ENCODE results near the gene MAN2B1. TPM values are rescaled to one million over a fixed set of nuclear protein-coding genes. Genes with fewer than 3 reads are reported as not detected.
A peak's percentile ranks its signal among the peaks of the same experiment; 100 is the strongest.

The MAN2B1 gene
- total RNA-seq, 1 donor from 2014 or later: 92.0 TPM

DNA sequence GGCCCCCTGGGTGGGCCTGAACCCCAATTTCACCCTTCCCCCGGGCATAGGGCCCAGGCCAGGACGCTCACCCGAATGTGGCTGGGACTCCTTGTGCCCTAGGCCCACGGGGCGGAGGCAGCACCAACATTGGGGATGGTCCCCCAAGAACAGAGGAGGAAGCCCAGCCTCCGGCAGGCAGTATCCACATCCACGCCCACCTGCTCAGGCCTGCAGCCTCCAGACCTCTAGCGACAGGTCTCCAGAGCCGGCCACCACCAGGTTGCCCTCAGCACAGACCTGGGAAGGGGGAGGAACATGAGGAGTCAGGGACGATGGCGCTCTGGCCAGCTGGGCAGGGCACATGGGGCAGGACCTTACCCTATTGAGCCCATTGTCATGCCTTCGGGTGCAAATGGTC lies 22.5 kb upstream of the MAN2B1 start:
- DNase-seq (ENCODE audit: low read depth): no peak

DNA sequence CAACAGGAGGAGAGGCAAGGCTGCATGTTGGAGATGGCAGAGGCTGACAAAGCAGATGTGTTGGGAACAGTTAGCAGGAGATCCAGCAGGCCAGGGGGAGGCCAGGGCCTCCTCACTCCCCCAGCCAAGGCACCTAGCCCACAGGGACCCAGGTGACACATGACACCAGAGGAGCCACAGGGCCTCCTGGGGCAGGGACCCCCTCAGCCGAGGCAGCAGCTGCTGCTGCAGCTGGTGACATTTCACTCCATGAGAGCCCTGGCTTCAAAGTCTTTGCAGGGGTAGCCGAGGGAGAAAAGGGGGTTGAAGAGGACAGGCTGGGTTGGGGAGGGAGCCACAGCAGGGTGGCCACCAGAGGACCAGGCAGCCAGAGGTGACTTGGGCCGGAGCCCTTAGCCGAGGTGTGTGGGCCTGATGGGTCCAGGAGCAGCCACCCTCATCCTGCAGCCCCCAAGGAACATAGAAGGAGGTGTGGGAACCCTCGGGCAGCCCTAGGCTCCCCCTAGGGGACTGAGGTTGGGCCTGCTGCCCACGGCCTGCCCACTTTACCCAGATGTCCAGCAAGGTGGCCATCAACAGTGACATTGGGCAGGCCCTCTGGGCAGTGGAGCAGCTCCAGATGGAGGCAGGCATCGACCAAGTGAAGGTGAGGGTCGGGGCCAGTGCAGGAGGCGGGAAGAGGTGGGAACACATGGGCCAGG lies 21.1 kb upstream of the MAN2B1 start, which contains the start of gene GNG14:
GNG14 (plus strand) TSS at position 503 of the 701 bp plus-strand sequence; CDS start at position 554, 51 bp downstream.
- DNase-seq (ENCODE audit: low read depth): no peak

DNA sequence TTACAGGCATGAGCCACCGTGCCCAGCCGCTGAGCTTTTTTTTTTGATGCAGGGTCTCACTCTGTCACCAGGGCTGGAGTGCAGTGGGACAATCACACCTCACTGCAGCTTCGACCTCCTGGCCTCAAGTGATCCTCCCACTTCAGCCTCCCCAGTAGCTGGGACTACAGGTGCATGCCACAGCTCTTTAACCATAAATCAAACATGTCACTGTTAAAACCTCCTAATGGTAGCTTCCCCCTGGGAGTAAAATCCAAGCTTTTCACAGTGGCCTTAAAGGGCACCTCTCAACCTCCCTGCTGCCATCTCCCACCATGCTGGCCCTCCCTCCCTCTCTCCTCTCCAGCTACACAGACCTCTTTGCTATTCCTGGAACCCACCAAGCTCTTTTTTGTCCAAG lies 19.3 kb upstream of the MAN2B1 start:
- no peak for DNase-seq (ENCODE audit: low read depth)

DNA sequence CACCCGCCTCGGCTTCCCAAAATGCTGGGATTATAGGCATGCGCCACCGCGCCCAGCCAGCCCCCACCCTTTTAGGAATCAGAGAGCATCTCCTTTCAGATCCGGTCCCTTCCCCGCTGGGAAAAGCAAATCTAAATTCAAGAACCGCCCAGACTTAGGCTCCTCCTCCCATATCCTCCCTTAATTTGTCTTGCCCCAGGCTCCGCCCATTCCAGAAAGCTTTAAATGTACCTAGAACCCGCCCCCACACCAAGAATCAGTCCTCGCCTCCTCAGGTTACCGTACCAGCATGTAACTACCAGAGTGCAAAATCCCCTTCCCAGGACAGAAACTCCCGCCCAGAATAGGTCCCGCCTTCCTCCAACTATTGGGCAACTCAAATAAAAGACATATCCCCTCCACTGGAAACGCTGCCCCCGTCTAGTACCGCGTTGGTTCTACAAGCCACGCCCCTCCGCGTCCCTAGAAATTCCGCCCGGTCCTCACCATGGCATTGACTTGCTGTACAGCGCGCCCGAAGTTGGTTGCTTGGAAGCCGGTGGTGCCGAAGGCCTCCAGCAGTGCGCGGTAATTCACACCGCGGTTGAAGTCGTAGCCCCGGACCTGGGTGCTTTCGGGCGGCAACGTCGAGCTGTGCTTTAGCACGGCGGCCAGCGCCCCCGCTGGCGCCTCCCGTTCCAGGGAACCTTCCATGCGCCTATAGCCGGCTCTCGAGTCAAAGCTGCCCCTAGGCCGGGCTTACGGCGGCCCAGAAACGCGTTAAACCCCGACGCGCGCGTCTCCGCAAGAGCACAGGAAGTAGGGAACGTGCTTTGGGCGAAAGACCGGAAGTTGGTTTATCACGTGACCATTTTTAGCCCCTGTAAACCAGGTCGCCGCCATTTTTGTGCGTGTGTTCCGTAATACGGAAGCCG lies 14.8 kb upstream of the MAN2B1 start, which contains the start of gene DHPS:
DHPS (minus strand) TSS at position 807 of the 914 bp plus-strand sequence; CDS start at position 693, 114 bp downstream.
- DNase-seq (ENCODE audit: low read depth): peak; percentile 97

DNA sequence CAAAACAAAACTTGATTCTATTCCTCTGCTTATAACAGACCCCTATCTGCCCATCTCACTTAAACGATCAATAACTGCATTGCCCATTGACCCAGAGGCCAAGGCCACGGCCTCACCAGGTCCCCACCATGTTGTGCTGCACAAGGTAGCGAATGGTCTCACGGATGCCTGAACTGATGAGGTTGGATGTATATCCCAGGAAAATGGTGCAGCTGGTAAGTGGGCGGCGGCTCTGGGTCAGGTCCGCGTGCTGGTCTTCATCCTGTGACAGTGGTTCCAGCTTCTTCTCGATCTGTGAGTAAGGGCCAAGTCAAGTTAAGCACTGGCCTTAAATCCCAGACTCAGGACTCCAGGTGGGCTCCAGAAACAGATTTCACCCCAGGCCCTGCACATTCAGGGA lies 13.5 kb upstream of the MAN2B1 start:
- no peak for DNase-seq (ENCODE audit: low read depth)

DNA sequence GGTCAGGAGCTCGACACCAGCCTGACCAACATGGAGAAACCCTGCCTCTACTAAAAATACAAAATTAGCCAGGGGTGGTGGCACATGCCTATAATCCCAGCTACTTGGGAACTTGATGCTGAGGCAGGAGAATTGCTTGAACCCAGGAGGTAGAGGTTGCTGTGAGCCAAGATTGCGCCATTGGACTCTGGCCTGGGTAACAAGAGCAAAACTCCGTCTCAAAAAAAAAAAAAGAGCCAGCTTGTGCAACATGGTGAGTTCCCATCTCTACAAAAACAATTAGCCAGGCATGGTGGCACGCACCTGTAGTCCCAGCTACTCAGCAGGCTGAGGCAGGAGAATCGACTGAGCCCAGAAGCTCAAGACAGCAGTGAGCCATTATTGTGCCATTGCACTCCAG lies 11.5 kb upstream of the MAN2B1 start:
- peak; percentile 22 for DNase-seq (ENCODE audit: low read depth)

DNA sequence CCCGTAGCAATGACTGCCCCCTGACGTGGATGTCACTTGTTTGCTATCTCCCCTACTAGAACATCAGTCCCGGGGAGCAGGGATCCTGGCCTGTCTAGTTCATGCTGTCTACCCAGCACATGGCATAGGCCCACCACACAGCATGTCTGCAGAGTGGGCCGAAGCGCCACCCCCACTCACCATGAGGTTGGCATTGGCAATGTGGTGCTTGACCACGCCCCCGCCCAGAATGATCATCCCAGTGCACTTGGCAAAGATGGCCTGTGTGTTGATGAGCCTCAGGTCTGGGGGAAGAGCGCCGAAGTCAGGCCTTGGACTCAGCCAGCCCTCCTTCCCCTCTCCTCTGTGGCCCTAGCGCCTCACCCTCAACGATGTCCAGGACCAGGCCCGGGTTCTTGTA lies 10.4 kb upstream of the MAN2B1 start:
- no peak for DNase-seq (ENCODE audit: low read depth)

DNA sequence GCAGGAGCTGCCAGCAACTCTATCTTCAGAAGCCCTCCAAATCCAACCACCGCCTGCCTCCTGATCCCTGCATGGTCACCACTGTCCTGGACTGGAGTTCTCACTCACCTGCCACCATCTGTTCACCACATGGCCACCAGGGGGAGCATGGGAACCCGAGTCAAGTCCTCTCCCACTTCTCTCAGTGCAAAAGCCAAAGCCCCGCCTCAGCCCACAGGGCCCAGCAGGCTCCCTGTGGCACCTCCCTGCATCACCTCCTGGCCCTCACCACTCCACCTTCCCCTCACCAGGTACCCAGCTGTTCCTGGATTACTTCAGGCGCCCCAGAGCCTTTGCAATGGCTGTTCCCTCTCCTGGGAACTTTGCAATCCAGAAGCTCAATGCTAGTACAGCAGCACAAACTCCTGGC lies 9.8 kb upstream of the MAN2B1 start:
- DNase-seq (ENCODE audit: low read depth): peak; percentile 61

DNA sequence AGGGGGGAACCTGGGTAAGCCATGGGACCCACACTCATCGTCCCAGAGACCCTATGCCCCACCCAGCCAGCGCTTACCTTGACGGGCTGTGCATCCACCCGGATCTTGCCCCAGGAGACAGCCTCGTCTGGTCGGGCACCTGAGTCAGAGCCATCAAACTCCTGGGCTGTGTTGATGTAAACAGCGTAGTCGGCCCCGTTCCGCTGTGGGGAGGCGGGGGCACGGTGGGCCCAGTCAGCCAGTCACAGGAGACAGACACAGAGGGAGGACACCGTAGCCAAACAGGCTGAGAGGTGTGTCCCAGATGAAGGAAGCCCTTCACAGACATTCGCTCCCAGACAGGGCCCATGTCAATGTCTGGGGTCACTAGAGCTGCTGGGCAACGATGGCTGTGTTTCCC lies 9.4 kb upstream of the MAN2B1 start:
- DNase-seq (ENCODE audit: low read depth): no peak

DNA sequence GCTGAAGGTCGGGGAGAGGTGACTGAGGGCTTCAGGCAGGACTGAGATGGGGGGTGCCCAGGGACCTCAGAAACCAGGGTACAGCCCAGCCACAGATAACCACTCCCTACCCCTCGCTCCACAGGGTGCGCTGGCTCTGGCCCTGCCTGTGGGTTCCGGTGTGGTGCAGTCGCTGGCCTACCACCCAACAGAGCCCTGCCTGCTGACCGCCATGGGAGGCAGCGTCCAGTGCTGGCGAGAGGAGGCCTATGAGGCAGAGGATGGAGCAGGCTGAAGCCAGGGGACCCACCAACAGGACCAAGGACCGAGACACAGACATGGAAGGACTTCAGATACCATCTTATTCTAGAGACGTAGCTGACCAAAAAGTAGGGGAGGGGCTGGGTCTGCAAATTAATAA lies 8.9 kb upstream of the MAN2B1 start:
- no peak for DNase-seq (ENCODE audit: low read depth)

DNA sequence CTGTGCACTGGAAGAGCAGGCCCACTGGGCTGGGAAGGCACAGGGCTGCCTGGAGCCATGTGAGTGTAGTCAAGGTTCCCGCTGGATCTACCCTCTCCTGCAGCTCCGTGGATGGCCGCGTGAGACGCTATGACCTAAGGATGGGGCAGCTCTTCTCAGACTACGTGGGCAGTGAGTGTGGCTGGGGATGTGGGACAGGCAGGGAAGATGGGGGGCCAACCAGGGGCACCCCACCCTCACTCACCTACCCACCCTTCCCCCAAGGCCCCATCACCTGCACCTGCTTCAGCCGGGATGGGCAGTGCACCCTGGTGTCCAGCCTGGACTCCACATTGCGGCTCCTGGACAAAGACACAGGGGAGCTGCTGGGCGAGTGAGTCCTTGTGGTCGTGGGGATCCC lies 6.2 kb upstream of the MAN2B1 start:
- DNase-seq (ENCODE audit: low read depth): no peak

DNA sequence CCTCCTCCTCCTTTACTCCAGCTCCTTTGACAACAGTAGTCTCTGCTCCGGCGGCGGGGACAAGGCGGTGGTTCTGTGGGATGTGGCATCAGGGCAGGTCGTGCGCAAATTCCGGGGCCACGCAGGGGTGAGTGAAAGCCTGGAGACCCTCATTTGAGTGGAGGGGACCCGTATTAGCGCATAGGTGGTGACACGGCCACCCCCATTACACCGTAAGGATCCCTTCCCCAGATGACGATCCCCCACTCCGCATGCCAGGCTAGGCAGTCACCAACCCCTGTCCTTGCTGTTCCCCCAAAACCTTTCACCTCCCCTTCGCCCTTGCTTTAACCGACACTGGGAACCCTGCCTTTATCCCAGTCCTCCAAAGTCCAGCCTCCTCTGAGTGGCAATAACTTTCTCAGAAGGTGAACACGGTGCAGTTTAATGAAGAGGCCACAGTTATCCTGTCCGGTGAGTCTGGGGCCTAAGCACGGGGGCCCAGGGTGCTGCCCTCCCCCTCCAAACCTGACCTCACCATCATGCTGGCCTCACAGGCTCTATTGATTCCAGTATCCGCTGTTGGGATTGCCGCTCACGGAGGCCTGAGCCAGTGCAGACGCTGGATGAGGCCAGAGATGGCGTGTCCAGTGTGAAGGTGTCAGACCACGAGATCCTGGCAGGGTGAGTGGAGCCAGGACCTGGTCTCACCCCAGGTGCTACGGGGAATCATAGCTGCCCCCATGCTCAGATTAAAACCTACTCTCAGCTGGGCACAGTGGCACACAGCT lies 3.8 kb upstream of the MAN2B1 start:
- DNase-seq (ENCODE audit: low read depth): no peak

DNA sequence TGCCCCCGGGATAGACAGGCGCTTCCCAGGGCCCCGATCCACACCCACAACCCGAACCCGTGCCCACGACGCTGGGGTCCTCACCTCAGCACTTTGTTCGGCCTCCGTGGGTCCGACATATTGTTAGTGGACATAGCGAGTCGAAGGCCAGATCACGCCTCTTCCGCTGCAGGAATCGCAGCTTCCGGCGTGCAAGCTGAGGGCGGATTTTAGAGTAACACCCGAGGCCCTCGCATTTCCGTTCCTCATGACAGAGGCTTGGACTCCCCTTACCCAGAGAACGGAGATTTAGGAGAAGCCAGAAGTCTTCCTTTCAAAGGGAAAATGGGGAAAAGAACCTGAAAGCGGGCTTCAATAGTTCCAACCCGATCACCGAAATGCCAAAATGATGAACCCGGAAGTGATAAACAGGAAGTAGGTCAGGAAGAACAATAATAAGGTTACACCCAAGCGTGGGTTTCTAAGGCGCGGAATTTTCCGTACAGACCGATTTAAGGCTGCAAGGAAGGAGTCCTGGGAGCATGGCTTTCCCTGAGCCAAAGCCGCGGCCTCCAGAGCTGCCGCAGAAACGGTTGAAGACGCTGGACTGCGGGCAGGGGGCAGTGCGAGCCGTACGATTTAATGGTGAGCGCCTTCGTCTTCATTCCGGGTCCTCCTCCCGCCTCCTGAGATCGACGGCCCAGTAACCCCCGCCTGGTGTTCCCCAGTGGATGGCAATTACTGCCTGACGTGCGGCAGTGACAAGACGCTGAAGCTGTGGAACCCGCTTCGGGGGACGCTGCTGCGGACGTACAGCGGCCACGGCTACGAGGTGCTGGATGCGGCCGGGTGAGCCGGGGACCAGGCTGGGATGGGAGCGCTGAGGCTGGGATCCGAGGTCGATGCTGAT lies 3.0 kb upstream of the MAN2B1 start:
- peak; percentile 73 for DNase-seq (ENCODE audit: low read depth)

DNA sequence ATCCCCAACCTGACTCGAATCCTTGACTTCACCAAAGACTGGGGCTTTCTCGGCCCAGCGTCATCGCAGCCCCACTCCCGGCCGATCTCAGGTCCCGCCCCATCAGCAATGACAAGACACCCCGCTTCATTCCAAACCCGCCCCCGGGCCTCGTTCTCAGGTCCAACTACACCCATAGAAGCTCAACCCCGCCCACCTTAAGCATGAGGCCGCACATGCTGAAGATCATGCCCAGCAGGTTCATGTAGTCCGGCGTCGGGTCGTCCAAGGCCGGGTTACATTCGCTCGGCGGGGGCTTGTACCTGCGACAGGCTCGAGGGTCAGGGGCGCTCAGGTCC lies 2.4 kb upstream of the MAN2B1 start:
- peak; percentile 37 for DNase-seq (ENCODE audit: low read depth)

DNA sequence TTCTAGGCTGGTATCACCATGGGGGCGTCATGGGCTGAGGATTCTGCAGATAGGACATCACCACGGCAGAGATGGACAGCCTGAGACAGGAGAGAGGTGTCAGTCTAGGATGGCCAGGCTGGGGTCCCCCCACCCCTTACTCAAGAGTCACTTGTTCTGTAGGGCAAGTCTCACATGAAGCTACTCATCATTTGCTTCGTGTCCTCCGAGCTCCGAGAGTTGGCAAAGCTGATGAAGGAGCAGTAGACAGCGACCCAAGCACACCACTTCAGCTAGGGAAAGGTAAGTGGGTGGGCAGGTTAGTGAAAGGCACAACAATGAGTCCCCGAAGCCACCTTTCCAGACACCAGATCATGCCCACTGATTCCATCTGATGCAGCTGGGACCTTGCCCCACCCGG lies 1.8 kb upstream of the MAN2B1 start:
- DNase-seq (ENCODE audit: low read depth): no peak

DNA sequence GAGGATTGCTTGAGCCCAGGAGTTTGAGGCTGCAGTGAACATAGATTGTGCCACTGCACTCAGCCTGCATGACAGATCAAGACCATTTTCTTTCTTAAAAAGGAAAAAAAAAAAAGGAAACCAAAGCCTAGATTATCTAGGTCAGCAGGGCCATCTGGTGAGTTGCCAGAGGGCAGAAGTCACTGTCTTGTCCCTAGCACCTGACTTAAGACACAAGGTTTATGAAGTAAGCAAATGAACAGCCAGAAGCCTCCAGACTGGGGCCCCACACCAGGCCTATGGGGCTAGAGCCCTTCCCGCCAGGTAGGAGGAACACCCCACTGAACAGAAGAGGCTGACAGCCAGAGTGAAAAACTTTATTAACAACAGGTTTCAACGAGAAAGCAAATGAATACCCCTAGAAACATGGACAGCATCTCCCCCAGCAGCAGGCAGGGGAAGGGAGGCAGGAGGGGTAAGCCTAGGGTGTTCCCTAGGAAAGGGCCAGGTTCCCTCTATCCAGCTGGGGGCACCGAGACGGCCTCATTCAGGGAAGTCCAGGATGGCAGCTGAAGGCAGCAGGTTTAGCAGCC lies 1.3 kb upstream of the MAN2B1 start:
- no peak for DNase-seq (ENCODE audit: low read depth)

DNA sequence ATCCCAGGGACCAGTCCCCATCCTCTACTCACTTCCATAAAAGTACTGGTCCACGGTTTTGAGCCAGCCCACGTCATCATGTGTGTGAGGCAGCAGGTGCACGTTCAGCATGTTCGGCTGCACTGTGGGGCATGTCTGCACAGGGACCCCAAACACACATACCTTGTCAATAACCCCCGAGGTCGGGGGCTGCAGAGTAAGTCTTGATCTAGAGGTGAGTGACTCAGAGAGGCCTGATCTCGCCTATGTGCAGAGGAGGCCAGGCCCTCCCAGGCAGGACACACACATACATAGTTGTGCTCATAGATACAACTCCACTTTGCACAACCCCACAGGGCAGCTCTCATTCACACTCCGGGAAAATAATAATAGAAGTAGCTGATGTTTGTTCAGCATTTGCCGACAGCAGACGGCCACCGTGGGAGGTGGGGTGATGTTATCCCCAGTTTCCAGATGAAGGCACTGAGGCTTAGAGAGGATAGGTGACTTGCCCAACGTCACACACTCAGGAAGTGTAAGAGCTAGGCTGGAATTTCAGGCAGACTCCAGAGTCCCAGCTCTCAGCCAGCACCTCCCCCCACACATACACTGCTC lies 774 bp downstream of the MAN2B1 start:
- DNase-seq (ENCODE audit: low read depth): no peak

DNA sequence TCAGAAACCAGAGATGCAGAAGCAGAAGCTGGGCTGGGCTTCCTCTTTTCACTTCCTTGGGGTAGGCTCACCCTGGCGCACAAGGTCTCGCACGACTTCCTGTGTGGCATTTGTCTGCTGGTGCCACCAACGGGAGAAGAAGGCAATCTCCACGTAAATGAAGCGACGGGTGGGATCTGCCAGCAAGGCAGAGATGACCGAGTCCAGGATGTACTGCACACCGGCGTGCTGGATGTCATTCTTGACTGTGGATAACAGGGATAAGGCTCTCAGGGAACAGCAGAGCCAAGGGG lies 1.3 kb downstream of the MAN2B1 start:
- DNase-seq (ENCODE audit: low read depth): no peak

DNA sequence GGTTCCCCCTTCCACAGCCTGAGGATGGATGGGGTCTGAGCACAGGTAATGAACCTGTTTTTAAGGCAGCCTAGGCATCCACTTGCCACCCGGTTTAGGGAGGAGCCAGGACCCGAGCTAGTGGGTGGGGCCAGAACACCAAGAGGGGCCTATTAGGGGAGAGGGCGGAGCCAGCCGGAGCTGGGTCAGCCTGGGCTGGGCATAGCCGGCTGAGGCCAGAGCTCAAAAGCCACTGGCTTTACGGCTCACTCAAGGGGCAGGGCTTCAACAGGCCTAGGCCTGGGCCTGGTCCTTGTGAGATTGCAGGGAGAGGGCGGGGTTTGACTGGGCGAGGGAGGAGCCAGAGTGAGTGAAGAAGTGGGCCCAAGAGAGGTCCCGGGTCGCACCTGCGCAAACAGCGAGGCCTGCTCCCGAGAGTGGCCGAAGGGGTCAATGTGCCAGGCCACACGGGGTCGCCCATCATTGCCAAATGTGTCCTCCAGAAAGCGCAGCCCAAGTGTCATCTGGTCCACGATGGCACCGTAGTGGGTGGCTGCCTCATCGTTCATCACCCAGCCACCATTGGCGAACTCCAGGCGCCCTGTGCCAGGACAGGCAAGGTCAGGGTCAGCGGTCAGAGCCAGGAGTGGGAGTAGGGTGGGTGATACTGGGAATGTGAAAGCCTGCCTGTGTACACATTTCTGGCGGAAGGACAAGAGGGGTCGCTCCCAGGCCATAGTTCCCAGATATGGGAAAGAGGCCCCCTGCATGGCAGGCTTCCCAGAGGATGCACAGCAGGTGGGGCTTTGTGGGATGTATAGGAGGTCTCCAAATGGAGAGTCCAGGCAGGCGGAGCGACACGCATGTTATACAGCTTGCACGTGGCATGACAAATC lies 1.9 kb downstream of the MAN2B1 start:
- DNase-seq (ENCODE audit: low read depth): no peak

DNA sequence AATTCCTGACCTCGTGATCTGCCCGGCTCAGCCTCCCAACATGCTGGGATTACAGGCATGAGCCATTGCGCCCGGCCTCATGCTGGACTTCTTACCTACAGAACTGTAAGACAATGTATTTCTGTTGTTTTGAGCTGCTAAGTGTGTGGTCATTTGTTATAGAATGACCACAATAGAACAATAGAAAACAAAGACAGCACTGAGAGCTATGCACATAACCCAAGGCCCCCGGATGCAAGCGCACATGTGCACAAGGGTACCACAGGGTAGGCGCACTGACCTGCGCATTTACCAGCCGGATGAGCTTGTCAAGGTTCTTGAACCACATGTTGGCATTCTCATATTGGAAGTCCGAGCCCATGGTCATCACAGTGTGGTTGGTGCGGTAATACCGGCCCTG lies 5.6 kb downstream of the MAN2B1 start:
- DNase-seq (ENCODE audit: low read depth): no peak

Measured in renal cortical epithelial cell (primary cell).